Loucy (cell line): ENCODE results near the gene RB1.

Experiments
- H2AFZ ChIP-seq: fragments of 200-600 bp; sonication (generic); 2 replicates; pipeline ENCODE4 v1.6.0; 2016; ENCODE audit warnings: antibody characterized with exemption, mild to moderate bottlenecking, low read length, moderate library complexity
- H3F3A ChIP-seq: fragments of 200-600 bp; 2 replicates; pipeline ENCODE4 v1.6.0; 2016; ENCODE audit warnings: antibody characterized with exemption, low read depth, mild to moderate bottlenecking
- H3K27me3 ChIP-seq: fragments of 200-600 bp; sonication (generic); 2 replicates; pipeline ENCODE4 v1.6.1; 2014; ENCODE audit warnings: low read length, mild to moderate bottlenecking; ENCODE audit not compliant: insufficient read depth, poor library complexity, severe bottlenecking
- H3K36me3 ChIP-seq: fragments of 200-600 bp; sonication (generic); 2 replicates; pipeline ENCODE4 v1.6.1; 2016; ENCODE audit warnings: low read length; ENCODE audit not compliant: insufficient read depth
- H3K4me1 ChIP-seq: fragments of 200-600 bp; sonication (generic); 2 replicates; pipeline ENCODE4 v1.5.1; 2014; ENCODE audit warnings: low read length, mild to moderate bottlenecking; ENCODE audit not compliant: insufficient read depth, poor library complexity, severe bottlenecking
- H3K4me2 ChIP-seq: fragments of 200-600 bp; sonication (generic); 2 replicates; pipeline ENCODE4 v1.6.0; 2014; ENCODE audit warnings: antibody characterized with exemption, low read length, low read depth, mild to moderate bottlenecking; ENCODE audit not compliant: poor library complexity, severe bottlenecking
- H3K4me3 ChIP-seq: fragments of 200-600 bp; sonication (generic); 2 replicates; pipeline ENCODE4 v1.5.1; 2014; ENCODE audit warnings: low read length, mild to moderate bottlenecking, mixed read lengths; ENCODE audit not compliant: poor library complexity, severe bottlenecking
- H3K79me2 ChIP-seq: fragments of 200-600 bp; sonication (generic); 2 replicates; pipeline ENCODE4 v1.6.1; 2014; ENCODE audit warnings: low read length; ENCODE audit not compliant: insufficient read depth
- H3K9ac ChIP-seq: fragments of 200-600 bp; sonication (generic); 2 replicates; pipeline ENCODE4 v1.6.0; 2014; ENCODE audit warnings: mild to moderate bottlenecking, low read depth, low read length, moderate library complexity; ENCODE audit not compliant: poor library complexity, severe bottlenecking
- H3K9me2 ChIP-seq: fragments of 200-600 bp; sonication (generic); replicated peaks from 2 replicates; pipeline ENCODE4 v1.6.1; 2016; ENCODE audit warnings: low read depth, low read length, mixed read lengths
- H3K9me3 ChIP-seq: fragments of 200-600 bp; sonication (generic); 2 replicates; pipeline ENCODE4 v1.6.1; 2014; ENCODE audit warnings: mild to moderate bottlenecking, antibody characterized with exemption, low read length, low read depth; ENCODE audit not compliant: insufficient read depth
- H4K20me1 ChIP-seq: fragments of 200-600 bp; sonication (generic); 2 replicates; pipeline ENCODE4 v1.6.0; 2014; ENCODE audit warnings: antibody characterized with exemption, low read length, mild to moderate bottlenecking; ENCODE audit not compliant: insufficient read depth, poor library complexity, severe bottlenecking
- EZH2phosphoT487 ChIP-seq: fragments of 200-600 bp; IDR thresholded peaks from 2 replicates; pipeline ENCODE4 v1.6.1; 2018; ENCODE audit warnings: antibody characterized with exemption, mild to moderate bottlenecking, moderate library complexity, borderline replicate concordance
- TF ChIP-seq, protein P1 (sequence below): fragments of 200-600 bp; sonication (generic); conservative IDR thresholded peaks from 2 replicates; pipeline ENCODE4 v1.5.1; 2014; ENCODE audit warnings: mild to moderate bottlenecking, antibody characterized with exemption, low read length

RB1 gene

DNA sequence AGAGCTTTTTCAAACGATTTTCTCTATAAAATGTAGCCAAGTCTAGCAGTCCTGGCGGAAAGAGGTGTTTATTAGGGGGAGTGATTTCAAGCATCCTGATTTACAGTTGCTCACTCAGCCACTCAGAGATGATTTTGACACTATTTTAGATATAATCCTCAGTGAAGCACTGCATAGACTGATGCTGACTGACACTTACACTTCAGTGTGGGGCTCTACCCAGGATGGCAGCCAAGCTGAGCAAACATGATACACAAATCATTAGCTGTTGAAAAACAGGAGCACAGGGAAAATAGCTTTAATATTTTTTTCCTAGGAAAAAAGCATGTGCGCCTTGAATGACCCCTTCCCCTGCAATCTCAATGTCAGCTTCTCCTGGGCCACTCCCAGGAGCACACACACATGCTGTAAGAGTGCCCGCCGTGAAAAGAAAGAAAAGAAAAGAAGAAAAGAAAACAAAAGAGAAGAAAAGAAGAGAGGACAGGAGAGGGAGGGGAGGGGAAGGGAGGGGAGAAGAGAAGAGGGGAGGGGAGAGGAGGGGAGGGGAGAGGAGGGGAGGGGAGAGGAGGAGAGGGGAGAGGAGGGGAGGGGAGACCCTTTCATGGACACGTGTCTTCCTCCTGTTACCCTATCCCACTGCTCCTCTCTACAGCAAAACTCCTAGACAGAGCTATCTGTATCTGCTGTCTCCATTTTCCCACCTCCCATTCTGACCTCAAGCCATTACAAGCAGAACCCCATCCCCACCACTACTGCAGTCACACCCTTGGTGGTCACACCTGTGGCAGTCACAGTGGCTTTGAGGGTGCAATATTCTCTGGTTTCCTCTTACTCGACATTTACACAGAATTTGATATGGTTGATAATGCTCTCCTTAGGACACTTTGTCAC is 193.0 kb downstream of the RB1 start:
- peaks cover 5% of the 10 kb centered on the region for H3K79me2 ChIP-seq
- H4K20me1 ChIP-seq: no peaks in the 10 kb centered on the region
- no peaks in the 10 kb centered on the region for H3K9me3 ChIP-seq
- H3K27me3 ChIP-seq: no peaks in the 10 kb centered on the region
- H3F3A ChIP-seq: peaks cover 15% of the 10 kb centered on the region
- H3K9ac ChIP-seq: peak overlapping the region; percentile 95
- peaks cover 84% of the 10 kb centered on the region for H3K4me1 ChIP-seq
- peak overlapping the region; percentile 35 for H3K4me3 ChIP-seq
- TF ChIP-seq, protein P1, sequence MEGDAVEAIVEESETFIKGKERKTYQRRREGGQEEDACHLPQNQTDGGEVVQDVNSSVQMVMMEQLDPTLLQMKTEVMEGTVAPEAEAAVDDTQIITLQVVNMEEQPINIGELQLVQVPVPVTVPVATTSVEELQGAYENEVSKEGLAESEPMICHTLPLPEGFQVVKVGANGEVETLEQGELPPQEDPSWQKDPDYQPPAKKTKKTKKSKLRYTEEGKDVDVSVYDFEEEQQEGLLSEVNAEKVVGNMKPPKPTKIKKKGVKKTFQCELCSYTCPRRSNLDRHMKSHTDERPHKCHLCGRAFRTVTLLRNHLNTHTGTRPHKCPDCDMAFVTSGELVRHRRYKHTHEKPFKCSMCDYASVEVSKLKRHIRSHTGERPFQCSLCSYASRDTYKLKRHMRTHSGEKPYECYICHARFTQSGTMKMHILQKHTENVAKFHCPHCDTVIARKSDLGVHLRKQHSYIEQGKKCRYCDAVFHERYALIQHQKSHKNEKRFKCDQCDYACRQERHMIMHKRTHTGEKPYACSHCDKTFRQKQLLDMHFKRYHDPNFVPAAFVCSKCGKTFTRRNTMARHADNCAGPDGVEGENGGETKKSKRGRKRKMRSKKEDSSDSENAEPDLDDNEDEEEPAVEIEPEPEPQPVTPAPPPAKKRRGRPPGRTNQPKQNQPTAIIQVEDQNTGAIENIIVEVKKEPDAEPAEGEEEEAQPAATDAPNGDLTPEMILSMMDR: no peak
- TF ChIP-seq EZH2phosphoT487: no peak
- peak overlapping the region; percentile 89 for H3K4me2 ChIP-seq
- H3K9me2 ChIP-seq: no peaks in the 10 kb centered on the region
- H2AFZ ChIP-seq: no peak overlapping the region
- H3K36me3 ChIP-seq: no peaks in the 10 kb centered on the region

GRCh38 chr13:48497669-48498068 is 194.1 kb downstream of the RB1 start:
- no peak overlapping the region for H3K9ac ChIP-seq
- H3K27me3 ChIP-seq: no peaks in the 10 kb centered on the region
- TF ChIP-seq EZH2phosphoT487: no peak
- TF ChIP-seq, protein P1: no peak
- no peaks in the 10 kb centered on the region for H3K9me3 ChIP-seq
- H3K4me1 ChIP-seq: peaks cover 87% of the 10 kb centered on the region
- no peaks in the 10 kb centered on the region for H3K36me3 ChIP-seq
- H3K4me2 ChIP-seq: peak overlapping the region; percentile 89
- no peaks in the 10 kb centered on the region for H3K9me2 ChIP-seq
- H2AFZ ChIP-seq: no peak overlapping the region
- H3K79me2 ChIP-seq: peaks cover 5% of the 10 kb centered on the region; the same call in 1 of the 2 replicates
- H4K20me1 ChIP-seq: no peaks in the 10 kb centered on the region
- no peak overlapping the region for H3K4me3 ChIP-seq
- peaks cover 10% of the 10 kb centered on the region for H3F3A ChIP-seq

GRCh38 chr13:48500652-48501197 is 197.2 kb downstream of the RB1 start:
- peaks cover 5% of the 10 kb centered on the region; the same call in 1 of the 2 replicates for H3K79me2 ChIP-seq
- H3K27me3 ChIP-seq: no peaks in the 10 kb centered on the region
- peak overlapping the region; percentile 48 for H3K4me2 ChIP-seq
- no peak overlapping the region for H2AFZ ChIP-seq
- TF ChIP-seq EZH2phosphoT487: no peak
- TF ChIP-seq, protein P1: no peak
- no peaks in the 10 kb centered on the region for H4K20me1 ChIP-seq
- H3K9me2 ChIP-seq: no peaks in the 10 kb centered on the region
- peak overlapping the region; percentile 46 for H3K9ac ChIP-seq
- no peaks in the 10 kb centered on the region for H3K36me3 ChIP-seq
- H3K4me3 ChIP-seq: peak overlapping the region; percentile 51
- no peaks in the 10 kb centered on the region for H3K9me3 ChIP-seq
- peaks cover 7% of the 10 kb centered on the region; the same call in 1 of the 2 replicates for H3F3A ChIP-seq
- H3K4me1 ChIP-seq: peaks cover 86% of the 10 kb centered on the region
